Gastroesophageal sphincter (tissue), 4 donors: ENCODE results near the gene HNRNPM. TPM values are rescaled to one million over a fixed set of nuclear protein-coding genes. Genes with fewer than 3 reads are reported as not detected.

Experiments
- ATAC-seq: fragments of 150-250 bp; one replicate; pipeline ENCODE4 v1.9.1; 2016; ENCODE audit warnings: mild to moderate bottlenecking, moderate library complexity
- H3K27ac ChIP-seq, 4 donors: fragments of 200-600 bp; sonication (generic) in 3 of 4; 1 replicate in 3 of 4; 2 replicates in 1 of 4; pipeline ENCODE4 v1.5.1; 2016 to 2019
- H3K27me3 ChIP-seq: fragments of 200-600 bp; sonication (generic); one replicate; pipeline ENCODE4 v1.5.1; 2019
- H3K36me3 ChIP-seq, 2 donors: fragments of 200-600 bp; sonication (generic); one replicate each; pipeline ENCODE4 v1.5.1; 2019; ENCODE audit warnings: control low read depth in 1 of 2
- H3K4me1 ChIP-seq, 3 donors: fragments of 200-600 bp; sonication (generic); 1 replicate in 2 of 3; 2 replicates in 1 of 3; pipeline ENCODE4 v1.5.1; 2016 to 2019; ENCODE audit warnings: control low read depth in 2 of 3
- H3K4me3 ChIP-seq, 2 donors: fragments of 200-600 bp; sonication (generic); one replicate each; pipeline ENCODE4 v1.5.1; 2019; ENCODE audit warnings: mild to moderate bottlenecking in 1 of 2, moderate library complexity in 1 of 2
- H3K9me3 ChIP-seq, 3 donors: fragments of 200-600 bp; sonication (generic); one replicate each; pipeline ENCODE4 v1.5.1; 2017 to 2019; ENCODE audit warnings: control low read depth in 2 of 3
- CTCF ChIP-seq, 4 experiments: fragments of 200-600 bp in 2 of 4; fragments of 450-650 bp in 2 of 4; sonication (generic) in 1 of 4; IDR thresholded peaks; one replicate each; pipeline ENCODE4 v1.5.1; 2017 to 2019; ENCODE audit warnings: antibody characterized with exemption in 4 of 4, mild to moderate bottlenecking in 2 of 4, moderate library complexity in 2 of 4
- EP300 ChIP-seq: sonication (generic); formaldehyde crosslinking; IDR thresholded peaks from one replicate; pipeline ENCODE4 v1.6.1; 2017; ENCODE audit warnings: antibody characterized with exemption, mild to moderate bottlenecking
- POLR2A ChIP-seq, 2 donors: fragments of 450-650 bp; IDR thresholded peaks; one replicate each; pipeline ENCODE4 v1.6.1; 2017; ENCODE audit warnings: antibody characterized with exemption in 2 of 2, mild to moderate bottlenecking in 2 of 2, moderate library complexity in 1 of 2
- POLR2AphosphoS5 ChIP-seq: sonication (generic); formaldehyde crosslinking; IDR thresholded peaks from one replicate; pipeline ENCODE4 v1.6.1; 2017; ENCODE audit warnings: antibody characterized with exemption
- WGBS, 2 donors: methylation state at CpG; one replicate each; pipeline ENCODE4 v1.1.5; 2018; ENCODE audit warnings: low coverage in 1 of 2; 5-methylcytosine and 5-hydroxymethylcytosine counted together
- total RNA-seq, 4 donors: library from RNA; depleted of rRNA; stranded (reverse); fragments of >200 nt; gene quantifications; one replicate each; pipeline ENCODE4 v1.1.0, GENCODE V29; 2016

HNRNPM gene
- total RNA-seq, 4 donors from 2014 or later = 75.1 to 120 (median 101) TPM

- peak; percentile 53 for ATAC-seq
- H3K36me3 ChIP-seq = peaks cover 0 to 93% of the 10 kb centered on the region in 2 donors
- peaks cover 0 to 25% (median 0%) of the 10 kb centered on the region in 3 donors for H3K4me1 ChIP-seq
- no peak for TF ChIP-seq EP300
- no peak for TF ChIP-seq POLR2AphosphoS5
- no peak for TF ChIP-seq POLR2A (IDR thresholded peaks at IDR 0.05)
- no peak for TF ChIP-seq CTCF (IDR thresholded peaks at IDR 0.05)
- 59 to 85% methylated on average over 8 to 9 of the region's 13 CpGs for WGBS, 2 donors
- H3K4me3 ChIP-seq = no peak overlapping the region
- H3K9me3 ChIP-seq = no peaks in the 10 kb centered on the region
- no peaks in the 10 kb centered on the region for H3K27me3 ChIP-seq
- H3K27ac ChIP-seq = peak overlapping the region in 3 of 4 donors; percentile 17 to 33 (median 19)
Measured at GRCh38 chr19:8487137-8487851, 42.5 kb downstream of the HNRNPM start.

GRCh38 chr19:8488365-8488764, 43.6 kb downstream of the HNRNPM start:
- peaks cover 0 to 24% (median 0%) of the 10 kb centered on the region in 3 donors for H3K4me1 ChIP-seq
- peaks cover 0 to 82% of the 10 kb centered on the region in 2 donors for H3K36me3 ChIP-seq
- H3K4me3 ChIP-seq = no peak overlapping the region
- no peak for ATAC-seq
- H3K27me3 ChIP-seq = no peaks in the 10 kb centered on the region
- WGBS, 2 donors = 71% methylated on average over 7 of the region's 15 CpGs
- TF ChIP-seq POLR2A (IDR thresholded peaks at IDR 0.05) = no peak
- TF ChIP-seq EP300 = no peak
- no peak for TF ChIP-seq CTCF (IDR thresholded peaks at IDR 0.05)
- TF ChIP-seq POLR2AphosphoS5 = no peak
- no peaks in the 10 kb centered on the region for H3K9me3 ChIP-seq
- no peak overlapping the region for H3K27ac ChIP-seq

GRCh38 chr19:8489561-8490394, 45.0 kb downstream of the HNRNPM start:
- Histone ChIP-seq H3K27me3 (no peaks in the 10 kb centered on the region), H3K36me3 (peaks cover 0 to 68% of the 10 kb centered on the region in 2 donors), H3K9me3 (no peaks in the 10 kb centered on the region), H3K4me1 (peaks cover 0 to 15% (median 0%) of the 10 kb centered on the region in 3 donors), H3K4me3 (no peak overlapping the region), H3K27ac (no peak overlapping the region)
- WGBS, 2 donors = 80% methylated on average over 1 of the region's 25 CpGs; no CpG with 5 or more reads in 1 of the 2 donors
- ATAC-seq = no peak
- TF ChIP-seq POLR2AphosphoS5 = no peak
- TF ChIP-seq EP300 = no peak
- TF ChIP-seq POLR2A (IDR thresholded peaks at IDR 0.05) = no peak
- TF ChIP-seq CTCF (IDR thresholded peaks at IDR 0.05) = no peak

GRCh38 chr19:8490395-8490760, 45.6 kb downstream of the HNRNPM start:
- Histone ChIP-seq H3K27me3 (no peaks in the 10 kb centered on the region), H3K36me3 (peaks cover 0 to 62% of the 10 kb centered on the region in 2 donors), H3K9me3 (no peaks in the 10 kb centered on the region), H3K4me1 (peaks cover 0 to 15% (median 0%) of the 10 kb centered on the region in 3 donors), H3K27ac (no peak overlapping the region), H3K4me3 (no peak overlapping the region)
- ATAC-seq = no peak
- no CpG with 5 or more reads among the region's 24 CpGs for WGBS, 2 donors
- TF ChIP-seq POLR2A (IDR thresholded peaks at IDR 0.05) (no peak), POLR2AphosphoS5 (no peak), CTCF (IDR thresholded peaks at IDR 0.05) (no peak), EP300 (no peak)
